Left hindlimb (tissue), 1 donor: Measurements from ENCODE around the gene ADAMTS14.

Experiments used
- DNase-seq: peaks from one replicate; pipeline ENCODE4 v3.0.0-alpha.2; 2018

Gene ADAMTS14

GRCh38 chr10:70773965-70774809, 101.9 kb downstream of the ADAMTS14 start:
- DNase-seq, result no peak

DNA sequence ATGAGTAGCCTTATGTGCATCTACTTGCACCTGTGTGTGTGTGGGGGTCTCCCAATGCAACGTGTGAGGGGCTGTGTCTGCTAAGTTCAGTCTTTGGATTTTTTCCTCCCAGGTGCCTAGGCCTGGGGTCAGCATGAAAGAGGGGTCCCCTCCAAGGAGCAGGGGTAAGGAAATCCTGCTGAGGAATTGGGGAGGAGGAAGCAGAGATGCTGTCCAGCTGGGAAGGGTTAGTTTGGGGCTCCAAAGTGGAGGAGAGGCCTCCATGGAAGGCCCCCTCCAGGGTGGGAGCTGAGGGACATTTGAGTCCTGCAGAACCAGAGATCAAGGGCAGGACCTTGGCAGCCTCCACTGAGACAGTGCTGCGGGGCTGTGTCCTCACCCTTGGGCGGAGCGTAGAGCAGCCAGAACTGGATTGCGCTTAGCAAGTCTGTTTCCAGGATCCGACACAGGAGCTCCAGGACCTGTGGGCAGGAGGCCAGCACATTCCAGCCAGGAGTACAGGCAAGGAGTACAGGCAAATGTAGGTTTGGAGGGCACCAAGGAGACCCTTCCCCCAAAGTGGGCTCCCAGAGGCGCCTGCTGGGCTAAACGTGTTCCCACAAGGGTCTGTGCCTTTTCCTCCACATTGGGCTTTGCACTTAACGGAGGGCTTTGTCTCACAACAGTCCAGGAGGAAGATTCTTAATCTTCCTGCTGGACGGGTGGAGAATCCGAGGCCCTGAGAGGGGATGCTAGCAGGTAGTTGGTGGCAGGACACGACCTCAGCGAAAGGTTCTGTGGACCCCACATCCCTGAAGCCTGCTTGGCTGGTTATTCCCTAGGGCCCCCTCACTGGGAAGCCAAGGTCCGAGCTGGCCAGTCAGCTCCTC, 102.7 kb downstream of the ADAMTS14 start:
- DNase-seq, result no peak

DNA sequence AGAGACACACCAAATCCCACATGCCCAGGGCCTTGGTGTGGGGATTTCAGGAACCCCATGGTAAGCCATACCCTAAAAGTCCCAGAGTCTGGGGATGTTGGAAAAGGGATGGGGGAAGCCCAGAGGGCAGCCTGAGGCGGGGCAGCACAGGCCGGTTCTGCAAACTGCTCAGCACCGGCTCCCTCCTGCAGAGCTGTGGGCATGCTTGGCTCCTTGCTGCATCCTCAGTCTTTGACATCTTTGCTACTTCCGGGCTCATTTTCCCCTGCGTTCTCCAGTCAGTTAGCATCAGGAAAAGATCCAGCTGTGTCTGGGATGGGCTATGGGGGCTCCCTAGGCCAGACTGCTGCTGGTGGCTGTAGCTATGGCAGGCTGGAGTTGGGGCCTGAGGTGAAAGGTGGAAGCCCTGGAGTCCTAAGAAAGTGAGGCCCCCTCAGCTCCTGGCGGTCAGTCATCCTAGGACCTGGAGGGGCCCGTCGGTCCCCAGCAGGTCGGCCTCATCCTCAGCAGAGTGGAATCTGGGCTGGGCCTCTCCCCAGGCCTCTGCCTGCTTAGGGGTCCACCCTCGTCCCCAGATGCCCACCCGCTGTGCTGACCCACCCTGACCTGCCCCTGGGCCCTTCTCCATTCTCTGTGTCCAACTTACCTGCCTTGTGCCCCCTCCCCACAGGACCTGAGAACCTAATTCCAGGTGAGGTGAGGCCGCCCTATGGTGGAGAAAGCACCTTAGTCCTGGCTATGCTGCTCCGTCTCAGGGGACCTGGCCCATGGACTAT, 103.6 kb downstream of the ADAMTS14 start:
- DNase-seq, result no peak

DNA sequence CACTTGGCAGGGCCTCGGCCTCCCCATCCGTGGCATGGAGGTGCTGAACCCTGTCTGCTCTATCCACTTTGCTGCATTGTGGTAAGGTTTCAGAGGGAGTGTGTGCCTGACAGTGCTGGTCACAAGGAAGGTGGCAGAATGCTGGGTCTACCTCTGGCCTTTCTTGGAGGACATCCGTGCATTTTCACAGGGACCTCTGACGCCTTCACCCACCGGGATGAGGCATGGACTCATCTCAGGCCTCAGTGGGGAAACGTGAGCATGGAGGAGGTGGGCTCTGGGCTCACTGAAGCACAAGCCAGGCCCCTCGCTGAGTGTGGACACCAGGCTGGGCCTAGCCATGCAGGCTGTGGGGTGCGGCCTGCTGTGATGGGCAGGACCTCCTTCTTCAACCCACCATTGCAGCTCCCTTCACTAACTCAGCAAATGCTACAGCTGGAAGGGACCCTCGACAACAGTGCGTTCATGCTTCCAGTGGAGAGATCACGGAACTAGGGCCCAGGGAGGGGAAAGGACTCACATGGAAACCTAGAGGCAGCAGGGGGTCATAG, 104.2 kb downstream of the ADAMTS14 start:
- DNase-seq, result no peak

GRCh38 chr10:70777063-70777875, 105.0 kb downstream of the ADAMTS14 start:
- DNase-seq, result no peak

GRCh38 chr10:70778267-70778924, 106.1 kb downstream of the ADAMTS14 start:
- DNase-seq, result no peak

DNA sequence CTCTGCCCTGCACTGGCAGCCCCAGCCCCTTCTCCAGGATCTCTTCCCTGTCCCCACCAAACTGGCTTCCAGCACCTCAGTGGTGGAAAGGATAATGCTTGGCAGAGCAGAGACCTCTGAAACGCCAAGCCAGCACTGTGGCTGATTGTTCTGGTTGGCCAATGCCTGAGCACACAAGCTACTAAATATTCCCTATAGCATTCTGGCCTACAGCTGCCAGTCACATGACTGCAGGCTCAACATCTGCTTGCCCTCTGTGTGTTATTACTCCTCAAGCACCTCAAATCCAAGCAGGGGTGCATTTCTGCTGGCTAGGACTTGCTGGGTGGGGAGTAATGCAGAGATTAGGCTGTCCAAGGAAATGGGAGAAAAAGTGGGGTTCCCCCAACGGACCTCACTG, 106.8 kb downstream of the ADAMTS14 start:
- DNase-seq, result no peak

- no peak for DNase-seq
These were observed 107.4 kb downstream of the ADAMTS14 start for GRCh38 chr10:70779511-70780369.

DNA sequence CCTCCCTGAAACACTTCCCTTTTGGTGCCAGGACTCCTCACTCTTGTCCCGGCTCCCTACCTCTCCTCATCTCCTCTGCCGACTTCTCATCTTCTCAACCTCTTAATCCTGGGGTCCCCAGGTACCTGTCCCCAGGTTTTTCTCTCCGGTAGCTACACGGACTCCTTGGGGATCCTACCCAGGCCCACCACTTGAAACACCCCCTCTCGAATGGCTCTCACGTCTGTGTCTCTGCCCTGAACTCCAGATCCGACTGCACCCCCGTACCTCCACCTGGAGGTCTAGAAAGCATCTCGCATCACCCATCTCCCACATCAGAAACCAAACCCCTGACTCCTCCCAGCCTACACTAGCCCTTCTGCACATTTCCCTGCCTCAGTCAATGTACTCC, 108.1 kb downstream of the ADAMTS14 start:
- no peak for DNase-seq

- no peak for DNase-seq
These were observed 108.5 kb downstream of the ADAMTS14 start for GRCh38 chr10:70780772-70781171.

- DNase-seq, result no peak
These were observed 109.2 kb downstream of the ADAMTS14 start for GRCh38 chr10:70781461-70782051.

GRCh38 chr10:70782086-70782745, 109.9 kb downstream of the ADAMTS14 start:
- no peak for DNase-seq

- DNase-seq, result no peak
These were observed 110.7 kb downstream of the ADAMTS14 start for GRCh38 chr10:70782746-70783680.

- DNase-seq, result no peak
These were observed 111.7 kb downstream of the ADAMTS14 start for GRCh38 chr10:70784016-70784415.

GRCh38 chr10:70784471-70784870, 112.2 kb downstream of the ADAMTS14 start:
- DNase-seq, result no peak

GRCh38 chr10:70785190-70785589, 112.9 kb downstream of the ADAMTS14 start, which contains the start of gene TBATA:
TBATA (minus strand) TSS chr10:70785377; CDS start chr10:70783379, 1,998 bp downstream.
- DNase-seq, result no peak

DNA sequence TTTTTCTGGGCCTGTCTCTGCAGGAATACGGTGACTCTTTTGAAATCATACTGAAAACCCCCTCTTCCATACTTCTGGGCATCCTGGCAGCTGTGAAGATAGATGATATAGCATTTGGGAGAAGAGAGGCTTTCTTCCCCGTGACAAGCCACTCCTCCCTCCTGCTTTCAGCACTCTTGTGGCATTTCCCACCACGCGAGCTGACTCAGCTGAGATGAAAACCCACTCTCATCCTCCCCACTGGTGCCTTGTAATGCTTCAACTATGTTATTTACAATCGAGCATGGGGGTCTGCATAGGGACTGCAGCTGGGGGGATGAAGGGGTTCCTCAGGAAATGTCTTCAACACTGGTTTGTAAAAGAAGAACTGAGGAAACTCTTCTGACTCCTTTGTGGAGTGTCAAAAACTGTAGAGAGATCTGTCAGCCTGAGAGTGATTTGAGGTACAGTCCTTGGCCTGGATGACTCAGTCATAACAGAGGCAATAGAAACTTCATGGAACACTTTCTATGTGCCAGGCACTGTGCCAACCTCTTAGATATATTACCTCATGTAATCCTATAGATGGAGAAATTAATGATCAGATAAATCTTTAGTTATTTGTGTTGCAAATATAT, 114.6 kb downstream of the ADAMTS14 start:
- no peak for DNase-seq
